ENCODE results near the gene EIF3L.

- TF ChIP-seq CTCF (conservative IDR thresholded peaks at IDR 0.05 in 1 of 2, IDR thresholded peaks at IDR 0.05 in 1 of 2; ENCODE audit: low read depth in 1 of 2, low read length in 2 of 2) (no peak), EZH2 (IDR thresholded peaks at IDR 0.05; ENCODE audit: low read length, missing control alignments) (no peak)
Observed at GRCh38 chr22:37802310-37803194, 46.7 kb upstream of the EIF3L start.
